HEK293 (cell line): ENCODE measurements around the gene SNX4.
"Not testable (repeated sequence)": the region's sequence is repeated elsewhere in the genome, so short reads cannot be mapped to it uniquely, and the experiment has no call there.

Experiments
- CTCF ChIA-PET: fragments of 350-600 bp; formaldehyde crosslinking; extraction: SDS; loops from one replicate; lab custom pipeline; 2021; ENCODE audit warnings: antibody characterized with exemption; lab: Yijun Ruan, JAX
- POLR2A ChIA-PET: fragments of 300-600 bp; formaldehyde crosslinking; extraction: SDS; loops from one replicate; lab custom pipeline; 2020; ENCODE audit warnings: antibody characterized with exemption, inconsistent platforms; lab: Yijun Ruan, JAX
- H3K27ac ChIP-seq: fragments of 200-500 bp; sonication (Bioruptor generic); 2 replicates; pipeline ENCODE4 v1.5.1; 2014; ENCODE audit warnings: low read depth, low read length, control low read depth, inconsistent platforms; ENCODE audit errors: extremely low read depth
- H3K36me3 ChIP-seq, 2 experiments: fragments of 200-500 bp in 1 of 2; sonication (Bioruptor generic) in 1 of 2; 1 replicate in 1 of 2; 2 replicates in 1 of 2; pipeline ENCODE4 v1.5.1; 2014 to 2017; ENCODE audit warnings: inconsistent platforms in 2 of 2, low read length in 2 of 2; ENCODE audit not compliant: control insufficient read depth in 2 of 2, insufficient read depth in 1 of 2
- H3K4me1 ChIP-seq: fragments of 200-500 bp; sonication (Bioruptor generic); 2 replicates; pipeline ENCODE4 v1.5.1; 2014; ENCODE audit warnings: mild to moderate bottlenecking, low read length, inconsistent platforms; ENCODE audit not compliant: control insufficient read depth, insufficient read depth
- H3K4me3 ChIP-seq: 2 replicates; pipeline ENCODE4 v1.5.1; 2011; ENCODE audit warnings: low read depth, mild to moderate bottlenecking, control low read depth, low read length, moderate library complexity
- H3K9me3 ChIP-seq: fragments of 200-500 bp; sonication (Bioruptor generic); 2 replicates; pipeline ENCODE4 v1.5.1; 2014; ENCODE audit warnings: low read depth, low read length, inconsistent platforms; ENCODE audit not compliant: control insufficient read depth, insufficient read depth
- HOXD13 ChIP-seq: sonication (generic); formaldehyde crosslinking; IDR thresholded peaks from 2 replicates; pipeline ENCODE4 v1.8.0; 2022; ENCODE audit warnings: missing genetic modification reagents, borderline replicate concordance
- KLF1 ChIP-seq: fragments of 450-650 bp; formaldehyde crosslinking; IDR thresholded peaks from 2 replicates; pipeline ENCODE4 v1.5.1; 2016; ENCODE audit warnings: missing biosample characterization, missing genetic modification characterization
- KLF10 ChIP-seq: fragments of 450-650 bp; IDR thresholded peaks from 2 replicates; pipeline ENCODE4 v1.5.1; 2018; ENCODE audit warnings: missing biosample characterization, mild to moderate bottlenecking, missing genetic modification characterization
- MYNN ChIP-seq: fragments of 450-650 bp; formaldehyde crosslinking; IDR thresholded peaks from 2 replicates; pipeline ENCODE4 v1.5.1; 2016; ENCODE audit warnings: missing biosample characterization, missing genetic modification characterization, borderline replicate concordance
- OSR2 ChIP-seq: fragments of 450-650 bp; formaldehyde crosslinking; IDR thresholded peaks from 2 replicates; pipeline ENCODE4 v1.5.1; 2016; ENCODE audit warnings: missing biosample characterization, missing genetic modification characterization
- SCRT1 ChIP-seq: fragments of 450-650 bp; formaldehyde crosslinking; IDR thresholded peaks from 2 replicates; pipeline ENCODE4 v1.5.1; 2016; ENCODE audit warnings: missing biosample characterization, missing genetic modification characterization, borderline replicate concordance
- SP3 ChIP-seq: fragments of 450-650 bp; formaldehyde crosslinking; IDR thresholded peaks from 2 replicates; pipeline ENCODE4 v1.5.1; 2016; ENCODE audit warnings: missing biosample characterization, missing genetic modification characterization
- ZBTB7A ChIP-seq: fragments of 450-650 bp; formaldehyde crosslinking; IDR thresholded peaks from 2 replicates; pipeline ENCODE4 v1.5.1; 2016; ENCODE audit warnings: low read depth, missing biosample characterization, missing genetic modification characterization
- ZNF16 ChIP-seq: fragments of 450-650 bp; formaldehyde crosslinking; IDR thresholded peaks from 2 replicates; pipeline ENCODE4 v1.5.1; 2016; ENCODE audit warnings: low read depth, missing biosample characterization, missing genetic modification characterization
- ZNF24 ChIP-seq: fragments of 450-650 bp; formaldehyde crosslinking; IDR thresholded peaks from 2 replicates; pipeline ENCODE4 v1.5.1; 2016; ENCODE audit warnings: missing biosample characterization, missing genetic modification characterization
- ZNF292 ChIP-seq: fragments of 450-650 bp; formaldehyde crosslinking; IDR thresholded peaks from 2 replicates; pipeline ENCODE4 v1.5.1; 2016; ENCODE audit warnings: low read depth, missing biosample characterization, missing genetic modification characterization, borderline replicate concordance
- ZNF354C ChIP-seq: fragments of 450-650 bp; formaldehyde crosslinking; IDR thresholded peaks from 2 replicates; pipeline ENCODE4 v1.5.1; 2016; ENCODE audit warnings: missing biosample characterization, missing genetic modification characterization, low read depth, borderline replicate concordance
- ZNF426 ChIP-seq: fragments of 450-650 bp; formaldehyde crosslinking; IDR thresholded peaks from 2 replicates; pipeline ENCODE4 v1.5.1; 2017; ENCODE audit warnings: missing biosample characterization, missing genetic modification characterization, mild to moderate bottlenecking, inconsistent platforms, moderate library complexity
- ZNF501 ChIP-seq: fragments of 450-650 bp; formaldehyde crosslinking; IDR thresholded peaks from 2 replicates; pipeline ENCODE4 v1.5.1; 2016; ENCODE audit warnings: missing biosample characterization, missing genetic modification characterization
- ZNF521 ChIP-seq: fragments of 450-650 bp; formaldehyde crosslinking; IDR thresholded peaks from 2 replicates; pipeline ENCODE4 v1.5.1; 2017; ENCODE audit warnings: missing biosample characterization, mild to moderate bottlenecking, missing genetic modification characterization
- ZNF529 ChIP-seq: fragments of 450-650 bp; formaldehyde crosslinking; IDR thresholded peaks from 2 replicates; pipeline ENCODE4 v1.5.1; 2017; ENCODE audit warnings: missing genetic modification characterization, missing biosample characterization; ENCODE audit not compliant: insufficient replicate concordance
- ZNF544 ChIP-seq: fragments of 450-650 bp; formaldehyde crosslinking; IDR thresholded peaks from 2 replicates; pipeline ENCODE4 v1.5.0; 2017; ENCODE audit warnings: missing biosample characterization, missing genetic modification characterization
- ZNF555 ChIP-seq: fragments of 450-650 bp; formaldehyde crosslinking; conservative IDR thresholded peaks from 2 replicates; pipeline ENCODE4 v1.5.1; 2017; ENCODE audit warnings: missing biosample characterization, mild to moderate bottlenecking, missing genetic modification characterization, inconsistent platforms
- ZNF596 ChIP-seq: fragments of 450-650 bp; IDR thresholded peaks from 2 replicates; pipeline ENCODE4 v1.5.0; 2018; ENCODE audit warnings: missing biosample characterization, mild to moderate bottlenecking, missing genetic modification characterization, moderate library complexity
- ZNF654 ChIP-seq: fragments of 450-650 bp; formaldehyde crosslinking; IDR thresholded peaks from 2 replicates; pipeline ENCODE4 v1.5.1; 2016; ENCODE audit warnings: low read depth, missing biosample characterization, missing genetic modification characterization
- ZNF658 ChIP-seq: fragments of 450-650 bp; formaldehyde crosslinking; IDR thresholded peaks from 2 replicates; pipeline ENCODE4; 2016; ENCODE audit warnings: missing biosample characterization, missing genetic modification characterization
- ZNF664 ChIP-seq: fragments of 450-650 bp; formaldehyde crosslinking; IDR thresholded peaks from 2 replicates; pipeline ENCODE4 v1.5.1; 2016; ENCODE audit warnings: missing biosample characterization, missing genetic modification characterization
- ZNF777 ChIP-seq: fragments of 450-650 bp; formaldehyde crosslinking; IDR thresholded peaks from 2 replicates; pipeline ENCODE4 v1.5.1; 2017; ENCODE audit warnings: missing biosample characterization, missing genetic modification characterization, borderline replicate concordance
- ZSCAN16 ChIP-seq: fragments of 450-650 bp; formaldehyde crosslinking; IDR thresholded peaks from 2 replicates; pipeline ENCODE4 v1.5.1; 2016; ENCODE audit warnings: missing biosample characterization, missing genetic modification characterization
- TF ChIP-seq, protein P1 (sequence below): fragments of 450-650 bp; formaldehyde crosslinking; IDR thresholded peaks from 2 replicates; pipeline ENCODE4 v1.5.1; 2017; ENCODE audit warnings: missing biosample characterization, missing genetic modification characterization
- TF ChIP-seq, protein P2 (sequence below): fragments of 450-650 bp; formaldehyde crosslinking; IDR thresholded peaks from 2 replicates; pipeline ENCODE4 v1.5.1; 2016; ENCODE audit warnings: missing biosample characterization, missing genetic modification characterization

The SNX4 gene

GRCh38 chr3:125481786-125482185 is 38.2 kb downstream of the SNX4 start:
- CTCF ChIA-PET = interaction anchor here (0.5 kb wide), 1 partner anchor 474 kb away, joined by 4 read pairs; no protein-coding TSS in a partner anchor
- TF ChIP-seq ZNF426 (tag by site-specific recombination) (no peak), KLF10 (tag by site-specific recombination) (no peak)

DNA sequence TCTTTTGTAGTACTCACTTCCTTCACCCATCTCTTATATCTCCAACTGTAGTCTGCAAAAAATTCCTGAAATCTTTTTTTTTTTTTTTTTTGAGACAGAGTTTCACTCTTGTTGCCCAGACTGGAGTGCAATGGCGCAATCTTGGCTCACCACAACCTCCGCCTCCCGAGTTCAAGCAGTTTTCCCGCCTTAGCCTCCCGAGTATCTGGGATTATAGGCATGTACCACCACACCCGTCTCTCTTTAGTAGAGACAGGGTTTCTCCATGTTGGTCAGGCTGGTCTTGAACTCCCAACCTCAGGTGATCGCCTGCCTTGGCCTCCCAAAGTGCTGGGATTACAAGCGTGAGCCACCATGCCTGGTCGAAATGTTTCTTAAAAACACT is 38.6 kb downstream of the SNX4 start:
- CTCF ChIA-PET = interaction anchor here (0.5 kb wide), 1 partner anchor 474 kb away, joined by 4 read pairs; no protein-coding TSS in a partner anchor
- H3K4me3 ChIP-seq, H3K9me3 ChIP-seq, H3K4me1 ChIP-seq, POLR2A ChIA-PET, H3K27ac ChIP-seq: not testable (repeated sequence)
- H3K36me3 ChIP-seq = peaks cover 9 to 50% of the 10 kb centered on the region in 2 experiments; a peak in 2 of 3 replicates

More at GRCh38 chr3:125481786-125482185, 38.2 kb downstream of the SNX4 start:
- POLR2A ChIA-PET = no interaction called here
- Histone ChIP-seq H3K36me3 (peaks cover 9 to 51% of the 10 kb centered on the region in 2 experiments; a peak in 2 of 3 replicates), H3K9me3 (no peaks in the 10 kb centered on the region), H3K4me1 (no peaks in the 10 kb centered on the region), H3K4me3 (no peak overlapping the region), H3K27ac (no peak overlapping the region)

GRCh38 chr3:125480656-125481374 is 39.2 kb downstream of the SNX4 start:
- Histone ChIP-seq H3K9me3 (no peaks in the 10 kb centered on the region), H3K36me3 (peaks cover 9 to 51% of the 10 kb centered on the region in 2 experiments; a peak in 2 of 3 replicates), H3K4me3 (no peak overlapping the region), H3K4me1 (no peaks in the 10 kb centered on the region), H3K27ac (no peak overlapping the region)
- ChIA-PET POLR2A (no interaction called here), CTCF (interaction anchor here (0.5 kb wide), 1 partner anchor 473 kb away, joined by 4 read pairs; no protein-coding TSS in a partner anchor)
- no peak for TF ChIP-seq MYNN (tag by site-specific recombination)
- no peak for TF ChIP-seq ZSCAN16 (tag by site-specific recombination)
- TF ChIP-seq ZNF24 (tag by site-specific recombination) = no peak
- TF ChIP-seq ZNF529 (tag by site-specific recombination) = no peak
- no peak for TF ChIP-seq ZNF292
- no peak for TF ChIP-seq SCRT1
- TF ChIP-seq ZNF555 (tag by site-specific recombination) = no peak
- TF ChIP-seq ZNF501 (tag by site-specific recombination) = no peak
- no peak for TF ChIP-seq ZNF654 (tag by site-specific recombination)
- no peak for TF ChIP-seq ZNF354C (tag by site-specific recombination)
- TF ChIP-seq ZNF664 = no peak
- TF ChIP-seq, protein P1, sequence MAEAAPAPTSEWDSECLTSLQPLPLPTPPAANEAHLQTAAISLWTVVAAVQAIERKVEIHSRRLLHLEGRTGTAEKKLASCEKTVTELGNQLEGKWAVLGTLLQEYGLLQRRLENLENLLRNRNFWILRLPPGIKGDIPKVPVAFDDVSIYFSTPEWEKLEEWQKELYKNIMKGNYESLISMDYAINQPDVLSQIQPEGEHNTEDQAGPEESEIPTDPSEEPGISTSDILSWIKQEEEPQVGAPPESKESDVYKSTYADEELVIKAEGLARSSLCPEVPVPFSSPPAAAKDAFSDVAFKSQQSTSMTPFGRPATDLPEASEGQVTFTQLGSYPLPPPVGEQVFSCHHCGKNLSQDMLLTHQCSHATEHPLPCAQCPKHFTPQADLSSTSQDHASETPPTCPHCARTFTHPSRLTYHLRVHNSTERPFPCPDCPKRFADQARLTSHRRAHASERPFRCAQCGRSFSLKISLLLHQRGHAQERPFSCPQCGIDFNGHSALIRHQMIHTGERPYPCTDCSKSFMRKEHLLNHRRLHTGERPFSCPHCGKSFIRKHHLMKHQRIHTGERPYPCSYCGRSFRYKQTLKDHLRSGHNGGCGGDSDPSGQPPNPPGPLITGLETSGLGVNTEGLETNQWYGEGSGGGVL (tag by site-specific recombination) = no peak
- TF ChIP-seq ZNF596 = no peak
- no peak for TF ChIP-seq ZBTB7A (tag by site-specific recombination)

GRCh38 chr3:125479091-125479490 is 40.9 kb downstream of the SNX4 start:
- CTCF ChIA-PET = no interaction called here
- no peak overlapping the region for H3K4me3 ChIP-seq
- peaks cover 4 to 58% of the 10 kb centered on the region in 2 experiments; a peak in 2 of 3 replicates for H3K36me3 ChIP-seq
- H3K4me1 ChIP-seq = no peaks in the 10 kb centered on the region
- no peak overlapping the region for H3K27ac ChIP-seq
- POLR2A ChIA-PET = no interaction called here
- H3K9me3 ChIP-seq = no peaks in the 10 kb centered on the region
- TF ChIP-seq ZNF16 (tag by site-specific recombination) (no peak), OSR2 (tag by site-specific recombination) (no peak), ZNF658 (tag by site-specific recombination) (no peak), KLF1 (no peak), ZNF544 (tag by site-specific recombination) (no peak), HOXD13 (CRISPR knock-in tag) (no peak), ZNF777 (tag by site-specific recombination) (no peak), ZNF521 (no peak), SP3 (tag by site-specific recombination) (no peak)
- TF ChIP-seq, protein P2, sequence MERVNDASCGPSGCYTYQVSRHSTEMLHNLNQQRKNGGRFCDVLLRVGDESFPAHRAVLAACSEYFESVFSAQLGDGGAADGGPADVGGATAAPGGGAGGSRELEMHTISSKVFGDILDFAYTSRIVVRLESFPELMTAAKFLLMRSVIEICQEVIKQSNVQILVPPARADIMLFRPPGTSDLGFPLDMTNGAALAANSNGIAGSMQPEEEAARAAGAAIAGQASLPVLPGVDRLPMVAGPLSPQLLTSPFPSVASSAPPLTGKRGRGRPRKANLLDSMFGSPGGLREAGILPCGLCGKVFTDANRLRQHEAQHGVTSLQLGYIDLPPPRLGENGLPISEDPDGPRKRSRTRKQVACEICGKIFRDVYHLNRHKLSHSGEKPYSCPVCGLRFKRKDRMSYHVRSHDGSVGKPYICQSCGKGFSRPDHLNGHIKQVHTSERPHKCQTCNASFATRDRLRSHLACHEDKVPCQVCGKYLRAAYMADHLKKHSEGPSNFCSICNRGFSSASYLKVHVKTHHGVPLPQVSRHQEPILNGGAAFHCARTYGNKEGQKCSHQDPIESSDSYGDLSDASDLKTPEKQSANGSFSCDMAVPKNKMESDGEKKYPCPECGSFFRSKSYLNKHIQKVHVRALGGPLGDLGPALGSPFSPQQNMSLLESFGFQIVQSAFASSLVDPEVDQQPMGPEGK (tag by site-specific recombination) = no peak
